Measurements from ENCODE around the gene BCL6. TPM values are rescaled to one million over a fixed set of nuclear protein-coding genes. Genes with fewer than 3 reads are reported as not detected.

Gene BCL6
- total RNA-seq, 1 experiment from 2014 or later: 16.4 TPM

- BruUV-seq (replicated peaks): no TSS peak
- Mint-ChIP-seq H3K4me1 (ENCODE audit: insufficient read depth, unreplicated experiment) (peaks cover 39% of the 10 kb centered on the region), H3K36me3 (ENCODE audit: insufficient read depth, unreplicated experiment) (peaks cover 89% of the 10 kb centered on the region), H3K9me3 (ENCODE audit: unreplicated experiment) (no peaks in the 10 kb centered on the region), H3K27ac (ENCODE audit: low read depth, unreplicated experiment) (no peak overlapping the region), H3K27me3 (ENCODE audit: insufficient read depth, unreplicated experiment) (no peaks in the 10 kb centered on the region), H3K4me3 (ENCODE audit: unreplicated experiment) (no peak overlapping the region)
- no peak for DNase-seq (ENCODE audit: unreplicated experiment)
- POLR2A ChIA-PET: interaction anchor here (0.5 to 7.3 kb wide), 8 partner anchors 12 to 1218 kb away, joined by 3 to 234 read pairs (median 3); partner anchors contain the start of gene BCL6
- TF ChIP-seq CTCF (IDR thresholded peaks at IDR 0.05; ENCODE audit: unreplicated experiment): no peak
- CTCF ChIA-PET: interaction anchor here (0.8 to 6.6 kb wide), 2 partner anchors 21 to 1218 kb away, joined by 3 to 240 read pairs; no protein-coding TSS in a partner anchor
- intact Hi-C loops (cut with micrococcal nuclease): no loop called here
Observed at GRCh38 chr3:187735383-187735782, 9.9 kb downstream of the BCL6 start.

GRCh38 chr3:187734841-187735240 lies 10.4 kb downstream of the BCL6 start:
- intact Hi-C loops (cut with micrococcal nuclease): no loop called here
- no peak for DNase-seq (ENCODE audit: unreplicated experiment)
- CTCF ChIA-PET: interaction anchor here (1.1 to 6.6 kb wide), 2 partner anchors 1219 to 1414 kb away, joined by 6 to 240 read pairs; no protein-coding TSS in a partner anchor
- no peak overlapping the region for H3K27ac Mint-ChIP-seq (ENCODE audit: low read depth, unreplicated experiment)
- POLR2A ChIA-PET: interaction anchor here (0.7 to 7.3 kb wide), 6 partner anchors 13 to 1219 kb away, joined by 3 to 42 read pairs (median 3); partner anchors contain the start of gene BCL6
- no peak overlapping the region for H3K4me3 Mint-ChIP-seq (ENCODE audit: unreplicated experiment)
- H3K4me1 Mint-ChIP-seq (ENCODE audit: insufficient read depth, unreplicated experiment): peaks cover 39% of the 10 kb centered on the region
- no peaks in the 10 kb centered on the region for H3K9me3 Mint-ChIP-seq (ENCODE audit: unreplicated experiment)
- BruUV-seq (replicated peaks): no TSS peak
- TF ChIP-seq CTCF (IDR thresholded peaks at IDR 0.05; ENCODE audit: unreplicated experiment): no peak
- H3K36me3 Mint-ChIP-seq (ENCODE audit: insufficient read depth, unreplicated experiment): peaks cover 89% of the 10 kb centered on the region
- no peaks in the 10 kb centered on the region for H3K27me3 Mint-ChIP-seq (ENCODE audit: insufficient read depth, unreplicated experiment)

GRCh38 chr3:187733371-187733770 lies 11.9 kb downstream of the BCL6 start:
- H3K27me3 Mint-ChIP-seq (ENCODE audit: insufficient read depth, unreplicated experiment): no peaks in the 10 kb centered on the region
- H3K36me3 Mint-ChIP-seq (ENCODE audit: insufficient read depth, unreplicated experiment): peaks cover 89% of the 10 kb centered on the region
- no peak for TF ChIP-seq CTCF (IDR thresholded peaks at IDR 0.05; ENCODE audit: unreplicated experiment)
- BruUV-seq (replicated peaks): no TSS peak
- H3K27ac Mint-ChIP-seq (ENCODE audit: low read depth, unreplicated experiment): no peak overlapping the region
- peaks cover 24% of the 10 kb centered on the region for H3K4me1 Mint-ChIP-seq (ENCODE audit: insufficient read depth, unreplicated experiment)
- ChIA-PET CTCF (interaction anchor here (0.6 to 0.9 kb wide), 2 partner anchors 54 to 1220 kb away, joined by 3 to 4 read pairs; no protein-coding TSS in a partner anchor), POLR2A (interaction anchor here (0.7 to 1.5 kb wide), 2 partner anchors 10 to 15 kb away, joined by 4 read pairs; no protein-coding TSS in a partner anchor)
- intact Hi-C loops (cut with micrococcal nuclease): no loop called here
- no peaks in the 10 kb centered on the region for H3K9me3 Mint-ChIP-seq (ENCODE audit: unreplicated experiment)
- H3K4me3 Mint-ChIP-seq (ENCODE audit: unreplicated experiment): no peak overlapping the region
- no peak for DNase-seq (ENCODE audit: unreplicated experiment)

- intact Hi-C loops (cut with micrococcal nuclease): no loop called here
- BruUV-seq (replicated peaks): no TSS peak
- Mint-ChIP-seq H3K27ac (ENCODE audit: low read depth, unreplicated experiment) (no peak overlapping the region), H3K36me3 (ENCODE audit: insufficient read depth, unreplicated experiment) (peaks cover 100% of the 10 kb centered on the region), H3K27me3 (ENCODE audit: insufficient read depth, unreplicated experiment) (no peaks in the 10 kb centered on the region), H3K4me3 (ENCODE audit: unreplicated experiment) (no peak overlapping the region), H3K4me1 (ENCODE audit: insufficient read depth, unreplicated experiment) (no peaks in the 10 kb centered on the region), H3K9me3 (ENCODE audit: unreplicated experiment) (no peaks in the 10 kb centered on the region)
- no peak for TF ChIP-seq CTCF (IDR thresholded peaks at IDR 0.05; ENCODE audit: unreplicated experiment)
- no peak for DNase-seq (ENCODE audit: unreplicated experiment)
- POLR2A ChIA-PET: interaction anchor here (1.5 kb wide), 1 partner anchor 10 kb away, joined by 5 read pairs; no protein-coding TSS in a partner anchor
- CTCF ChIA-PET: interaction anchor here (1.4 to 2.7 kb wide), 2 partner anchors 9 to 410 kb away, joined by 6 to 14 read pairs; no protein-coding TSS in a partner anchor
Observed at GRCh38 chr3:187729598-187729997, 15.7 kb downstream of the BCL6 start.
